Activated naive CD8-positive, alpha-beta T cell (primary cell): Measurements from ENCODE around the gene TMEM81.
A peak's percentile ranks its signal among the peaks of the same experiment; 100 is the strongest.

Experiments used
- H3K27ac Mint-ChIP-seq: one replicate; pipeline ENCODE4 v1.8.0; 2021; ENCODE audit warnings: mixed read lengths
- H3K27me3 Mint-ChIP-seq: one replicate; pipeline ENCODE4 v1.8.0; 2021; ENCODE audit warnings: mixed read lengths
- H3K36me3 Mint-ChIP-seq: one replicate; pipeline ENCODE4 v1.8.0; 2021; ENCODE audit warnings: mixed read lengths
- H3K4me1 Mint-ChIP-seq: one replicate; pipeline ENCODE4 v1.8.0; 2021; ENCODE audit warnings: low read depth, mixed read lengths
- H3K4me3 Mint-ChIP-seq: one replicate; pipeline ENCODE4 v1.8.0; 2021; ENCODE audit warnings: mild to moderate bottlenecking, mixed read lengths
- H3K9me3 Mint-ChIP-seq: one replicate; pipeline ENCODE4 v1.8.0; 2021; ENCODE audit warnings: low read depth, mixed read lengths

The TMEM81 gene

GRCh38 chr1:205084360-205084759 is at the start of gene TMEM81:
Gene TMEM81 (minus strand): TSS chr1:205084460. CDS start chr1:205084320, 140 bp downstream.
- no peaks in the 10 kb centered on the region for H3K27me3 Mint-ChIP-seq
- H3K4me1 Mint-ChIP-seq = no peaks in the 10 kb centered on the region
- no peaks in the 10 kb centered on the region for H3K9me3 Mint-ChIP-seq
- no peak within 1 kb of the TSS for H3K27ac Mint-ChIP-seq
- no peak within 1 kb of the TSS for H3K4me3 Mint-ChIP-seq
- H3K36me3 Mint-ChIP-seq = peaks cover 16% of the 10 kb centered on the region

GRCh38 chr1:205133287-205133686 is 49.0 kb upstream of the TMEM81 start:
- H3K9me3 Mint-ChIP-seq = no peaks in the 10 kb centered on the region
- no peaks in the 10 kb centered on the region for H3K4me1 Mint-ChIP-seq
- H3K4me3 Mint-ChIP-seq = no peak overlapping the region
- no peaks in the 10 kb centered on the region for H3K27me3 Mint-ChIP-seq
- peaks cover 2% of the 10 kb centered on the region for H3K36me3 Mint-ChIP-seq
- H3K27ac Mint-ChIP-seq = no peak overlapping the region

GRCh38 chr1:205129447-205130029 is 45.3 kb upstream of the TMEM81 start:
- Mint-ChIP-seq H3K36me3 (no peaks in the 10 kb centered on the region), H3K27ac (no peak overlapping the region), H3K27me3 (no peaks in the 10 kb centered on the region), H3K4me3 (no peak overlapping the region), H3K4me1 (no peaks in the 10 kb centered on the region), H3K9me3 (no peaks in the 10 kb centered on the region)

GRCh38 chr1:205128050-205128449 is 43.8 kb upstream of the TMEM81 start:
- no peak overlapping the region for H3K4me3 Mint-ChIP-seq
- no peaks in the 10 kb centered on the region for H3K9me3 Mint-ChIP-seq
- no peaks in the 10 kb centered on the region for H3K36me3 Mint-ChIP-seq
- no peaks in the 10 kb centered on the region for H3K27me3 Mint-ChIP-seq
- H3K4me1 Mint-ChIP-seq = peaks cover 4% of the 10 kb centered on the region
- H3K27ac Mint-ChIP-seq = no peak overlapping the region

- H3K4me3 Mint-ChIP-seq = no peak overlapping the region
- H3K27me3 Mint-ChIP-seq = no peaks in the 10 kb centered on the region
- no peaks in the 10 kb centered on the region for H3K9me3 Mint-ChIP-seq
- no peaks in the 10 kb centered on the region for H3K36me3 Mint-ChIP-seq
- H3K4me1 Mint-ChIP-seq = peaks cover 8% of the 10 kb centered on the region
- no peak overlapping the region for H3K27ac Mint-ChIP-seq
Measured at GRCh38 chr1:205127646-205128045, 43.4 kb upstream of the TMEM81 start.

- no peak overlapping the region for H3K27ac Mint-ChIP-seq
- no peaks in the 10 kb centered on the region for H3K27me3 Mint-ChIP-seq
- no peak overlapping the region for H3K4me3 Mint-ChIP-seq
- H3K36me3 Mint-ChIP-seq = no peaks in the 10 kb centered on the region
- H3K4me1 Mint-ChIP-seq = peaks cover 30% of the 10 kb centered on the region
- no peaks in the 10 kb centered on the region for H3K9me3 Mint-ChIP-seq
Measured at GRCh38 chr1:205124726-205125125, 40.5 kb upstream of the TMEM81 start.

GRCh38 chr1:205122489-205122882 is 38.2 kb upstream of the TMEM81 start:
- peak overlapping the region; percentile 99 for H3K27ac Mint-ChIP-seq
- peaks cover 43% of the 10 kb centered on the region for H3K4me1 Mint-ChIP-seq

GRCh38 chr1:205121660-205122488 is 37.6 kb upstream of the TMEM81 start, which contains the start of gene RBBP5:
Gene RBBP5 (minus strand): TSS chr1:205121978. CDS start chr1:205121873, 105 bp downstream.
- H3K36me3 Mint-ChIP-seq = no peaks in the 10 kb centered on the region
- H3K27ac Mint-ChIP-seq = peak within 1 kb of the TSS; percentile 99
- H3K4me3 Mint-ChIP-seq = peak within 1 kb of the TSS; percentile 97
- H3K27me3 Mint-ChIP-seq = no peaks in the 10 kb centered on the region
- peaks cover 44% of the 10 kb centered on the region for H3K4me1 Mint-ChIP-seq
- H3K9me3 Mint-ChIP-seq = no peaks in the 10 kb centered on the region

More at GRCh38 chr1:205122489-205122882, 38.2 kb upstream of the TMEM81 start:
- no peaks in the 10 kb centered on the region for H3K36me3 Mint-ChIP-seq
- H3K9me3 Mint-ChIP-seq = no peaks in the 10 kb centered on the region
- peak overlapping the region; percentile 97 for H3K4me3 Mint-ChIP-seq
- H3K27me3 Mint-ChIP-seq = no peaks in the 10 kb centered on the region

GRCh38 chr1:205118752-205119151 is 34.5 kb upstream of the TMEM81 start:
- Mint-ChIP-seq H3K27ac (peak overlapping the region; percentile 61), H3K4me3 (peak overlapping the region; percentile 48), H3K27me3 (no peaks in the 10 kb centered on the region), H3K4me1 (peaks cover 54% of the 10 kb centered on the region), H3K36me3 (no peaks in the 10 kb centered on the region), H3K9me3 (no peaks in the 10 kb centered on the region)

GRCh38 chr1:205111354-205111753 is 27.1 kb upstream of the TMEM81 start:
- Mint-ChIP-seq H3K9me3 (no peaks in the 10 kb centered on the region), H3K4me1 (peaks cover 22% of the 10 kb centered on the region), H3K4me3 (no peak overlapping the region), H3K27ac (peak overlapping the region; percentile 81), H3K36me3 (peaks cover 7% of the 10 kb centered on the region), H3K27me3 (no peaks in the 10 kb centered on the region)

GRCh38 chr1:205109711-205110110 is 25.5 kb upstream of the TMEM81 start:
- Mint-ChIP-seq H3K4me1 (peaks cover 16% of the 10 kb centered on the region), H3K4me3 (no peak overlapping the region), H3K27me3 (no peaks in the 10 kb centered on the region), H3K9me3 (no peaks in the 10 kb centered on the region), H3K27ac (no peak overlapping the region), H3K36me3 (peaks cover 10% of the 10 kb centered on the region)

- Mint-ChIP-seq H3K27me3 (no peaks in the 10 kb centered on the region), H3K4me3 (no peak overlapping the region), H3K9me3 (no peaks in the 10 kb centered on the region), H3K36me3 (peaks cover 10% of the 10 kb centered on the region), H3K27ac (peak overlapping the region; percentile 38), H3K4me1 (peaks cover 16% of the 10 kb centered on the region)
Measured at GRCh38 chr1:205109269-205109668, 25.0 kb upstream of the TMEM81 start.

GRCh38 chr1:205108464-205108863 is 24.2 kb upstream of the TMEM81 start:
- H3K27me3 Mint-ChIP-seq = no peaks in the 10 kb centered on the region

GRCh38 chr1:205107327-205107726 is 23.1 kb upstream of the TMEM81 start:
- no peak overlapping the region for H3K27ac Mint-ChIP-seq
- no peaks in the 10 kb centered on the region for H3K27me3 Mint-ChIP-seq
- no peak overlapping the region for H3K4me3 Mint-ChIP-seq
- H3K9me3 Mint-ChIP-seq = no peaks in the 10 kb centered on the region
- peaks cover 16% of the 10 kb centered on the region for H3K4me1 Mint-ChIP-seq
- H3K36me3 Mint-ChIP-seq = peaks cover 13% of the 10 kb centered on the region

More at GRCh38 chr1:205108464-205108863, 24.2 kb upstream of the TMEM81 start:
- Mint-ChIP-seq H3K36me3 (peaks cover 12% of the 10 kb centered on the region), H3K4me3 (no peak overlapping the region), H3K4me1 (peaks cover 18% of the 10 kb centered on the region), H3K27ac (no peak overlapping the region), H3K9me3 (no peaks in the 10 kb centered on the region)

- H3K27me3 Mint-ChIP-seq = no peaks in the 10 kb centered on the region
- H3K9me3 Mint-ChIP-seq = no peaks in the 10 kb centered on the region
- peak overlapping the region; percentile 16 for H3K27ac Mint-ChIP-seq
- H3K4me3 Mint-ChIP-seq = no peak overlapping the region
- H3K36me3 Mint-ChIP-seq = peaks cover 16% of the 10 kb centered on the region
- H3K4me1 Mint-ChIP-seq = peaks cover 7% of the 10 kb centered on the region
Measured at GRCh38 chr1:205102404-205102803, 18.1 kb upstream of the TMEM81 start.
